HCT116 (cell line): Measurements from ENCODE around the gene SNED1. TPM values are rescaled to one million over a fixed set of nuclear protein-coding genes. Genes with fewer than 3 reads are reported as not detected.

Source experiments
- ATAC-seq: fragments of 200-7000 bp; cut with Tn5 transposase; 2 replicates; pipeline ENCODE4 v1.9.1; 2020; ENCODE audit warnings: mild to moderate bottlenecking, moderate library complexity
- BruUV-seq: library from RNA; stranded (reverse); fragments of 400-500 nt; replicated peaks from 2 replicates; lab custom pipeline; 2021; lab: Mats Ljungman, UMichigan
- CTCF ChIA-PET: fragments of 300-600 bp; sonication (Branson Sonifier 250); formaldehyde crosslinking; loops from one replicate; lab custom pipeline; 2021; ENCODE audit warnings: antibody characterized with exemption; lab: Charles Lee
- POLR2A ChIA-PET: fragments of 300-600, 350-600 bp; sonication (Branson Sonifier 250); formaldehyde crosslinking; loops from one replicate; lab custom pipeline; 2021; ENCODE audit warnings: antibody characterized with exemption; lab: Charles Lee
- RAD21 ChIA-PET, 2 experiments: fragments of 300-600 bp; sonication (Branson Sonifier 250); formaldehyde crosslinking; loops; one replicate each; lab custom pipeline; 2023; ENCODE audit warnings: low total read pairs in 2 of 2; ENCODE audit not compliant: uncharacterized antibody in 2 of 2, unreplicated experiment in 2 of 2, low non-redundant PET in 1 of 2; lab: Charles Lee
- DNase-seq: peaks from one replicate; pipeline ENCODE4 v3.0.0-alpha.2; 2010; ENCODE audit warnings: low read depth, low spot score
- H2AFZ ChIP-seq: fragments of 200-600 bp; shearing (Covaris generic), sonication (generic); 2 replicates; pipeline ENCODE4 v1.6.1; 2017; ENCODE audit warnings: low read depth, mixed run types, mixed read lengths, antibody characterized with exemption, low read length; ENCODE audit not compliant: poor library complexity, severe bottlenecking
- H3K27ac ChIP-seq: 2 replicates; pipeline ENCODE4 v1.5.1; 2012; ENCODE audit warnings: low read depth, low read length
- H3K27me3 ChIP-seq: fragments of 200-600 bp; sonication (generic); 2 replicates; pipeline ENCODE4 v1.6.1; 2016; ENCODE audit warnings: mixed run types, low read length, mixed read lengths; ENCODE audit not compliant: insufficient read depth
- H3K36me3 ChIP-seq, 2 experiments: fragments of 200-500 bp in 1 of 2; fragments of 200-600 bp in 1 of 2; sonication (Bioruptor generic) in 1 of 2; sonication (generic) in 1 of 2; 2 replicates each; pipeline versions ENCODE4 v1.5.1 to v1.6.1; 2014 to 2016; ENCODE audit warnings: low read length in 2 of 2, inconsistent platforms in 1 of 2, mixed read lengths in 1 of 2, mixed run types in 1 of 2; ENCODE audit not compliant: insufficient read depth in 2 of 2, control insufficient read depth in 1 of 2
- H3K4me1 ChIP-seq, 2 experiments: fragments of 200-600 bp in 1 of 2; sonication (generic) in 1 of 2; 2 replicates each; pipeline versions ENCODE4 v1.5.1 to v1.6.1; 2012 to 2017; ENCODE audit warnings: low read length in 2 of 2, inconsistent platforms in 1 of 2, mild to moderate bottlenecking in 1 of 2, mixed read lengths in 1 of 2, mixed run types in 1 of 2, moderate library complexity in 1 of 2; ENCODE audit not compliant: insufficient read depth in 2 of 2, control insufficient read depth in 1 of 2
- H3K4me2 ChIP-seq: fragments of 200-600 bp; sonication (generic); 2 replicates; pipeline ENCODE4 v1.6.1; 2017; ENCODE audit warnings: mixed run types, low read length, mixed read lengths
- H3K4me3 ChIP-seq, 2 experiments: fragments of 200-600 bp in 1 of 2; sonication (generic) in 1 of 2; replicated peaks in 1 of 2; 2 replicates each; pipeline ENCODE4 v1.5.1; 2011 to 2016; ENCODE audit warnings: low read length in 2 of 2, control low read depth in 1 of 2, low read depth in 1 of 2, mild to moderate bottlenecking in 1 of 2, mixed read lengths in 1 of 2, mixed run types in 1 of 2
- H3K79me2 ChIP-seq: fragments of 200-600 bp; sonication (generic); 2 replicates; pipeline ENCODE4 v1.6.1; 2017; ENCODE audit warnings: mild to moderate bottlenecking, mixed run types, low read length, moderate library complexity, mixed read lengths; ENCODE audit not compliant: insufficient read depth
- H3K9ac ChIP-seq: fragments of 200-600 bp; sonication (generic); 2 replicates; pipeline ENCODE4 v1.6.1; 2016; ENCODE audit warnings: low read length, mixed read lengths
- H3K9me2 ChIP-seq: fragments of 200-600 bp; sonication (generic), shearing (Covaris generic); 2 replicates; pipeline ENCODE4 v1.6.1; 2017; ENCODE audit warnings: mixed run types, mild to moderate bottlenecking, moderate library complexity; ENCODE audit not compliant: insufficient read depth
- H3K9me3 ChIP-seq, 2 experiments: fragments of 200-500 bp in 1 of 2; fragments of 200-600 bp in 1 of 2; sonication (Bioruptor generic) in 1 of 2; sonication (generic) in 1 of 2; 2 replicates each; pipeline ENCODE4 v1.6.1; 2014 to 2017; ENCODE audit warnings: low read length in 2 of 2, mixed read lengths in 2 of 2, inconsistent platforms in 1 of 2, low read depth in 1 of 2, mild to moderate bottlenecking in 1 of 2, mixed run types in 1 of 2, moderate library complexity in 1 of 2; ENCODE audit not compliant: control insufficient read depth in 1 of 2, insufficient read depth in 1 of 2
- H4K20me1 ChIP-seq: fragments of 200-600 bp; sonication (generic), shearing (Covaris generic); 2 replicates; pipeline ENCODE4 v1.6.1; 2017; ENCODE audit warnings: mixed run types, mild to moderate bottlenecking, moderate library complexity; ENCODE audit not compliant: insufficient read depth
- CBX3 ChIP-seq: IDR thresholded peaks from 2 replicates; pipeline ENCODE4 v1.6.1; 2012; ENCODE audit warnings: low read depth
- CEBPB ChIP-seq: IDR thresholded peaks from 2 replicates; pipeline ENCODE4 v1.6.1; 2012; ENCODE audit warnings: low read depth
- CTCF ChIP-seq, 3 experiments: fragments of 200-600 bp in 1 of 3; sonication (generic) in 1 of 3; IDR thresholded peaks in 2 of 3; conservative IDR thresholded peaks in 1 of 3; 2 replicates each; pipeline ENCODE4 v1.5.1; 2012 to 2017; ENCODE audit warnings: low read depth in 2 of 3, low read length in 2 of 3, antibody characterized with exemption in 1 of 3, borderline replicate concordance in 1 of 3, control low read depth in 1 of 3, mild to moderate bottlenecking in 1 of 3, mixed read lengths in 1 of 3, mixed run types in 1 of 3, moderate library complexity in 1 of 3; ENCODE audit not compliant: insufficient read depth in 1 of 3
- EGR1 ChIP-seq: IDR thresholded peaks from 2 replicates; pipeline ENCODE4 v1.6.1; 2012; ENCODE audit warnings: low read depth
- ELF1 ChIP-seq: IDR thresholded peaks from 2 replicates; pipeline ENCODE4 v1.6.1; 2012; ENCODE audit warnings: low read depth, borderline replicate concordance
- EZH2 ChIP-seq: fragments of 200-600 bp; sonication (generic); IDR thresholded peaks from 2 replicates; pipeline ENCODE4 v1.6.1; 2017; ENCODE audit warnings: antibody characterized with exemption, mixed run types
- EZH2phosphoT487 ChIP-seq: fragments of 200-600 bp; IDR thresholded peaks from 2 replicates; pipeline ENCODE4 v1.6.1; 2018; ENCODE audit warnings: antibody characterized with exemption, borderline replicate concordance
- FOSL1 ChIP-seq: IDR thresholded peaks from 2 replicates; pipeline ENCODE4 v1.6.1; 2012; ENCODE audit warnings: low read depth
- MAX ChIP-seq: IDR thresholded peaks from 2 replicates; pipeline ENCODE4 v1.6.1; 2012
- POLR2A ChIP-seq: IDR thresholded peaks from 2 replicates; pipeline ENCODE4 v1.7.0; 2011; ENCODE audit warnings: borderline replicate concordance; ENCODE audit not compliant: insufficient read depth, insufficient read length; ENCODE audit errors: extremely low read depth
- POLR2AphosphoS5 ChIP-seq: IDR thresholded peaks from 2 replicates; pipeline ENCODE4 v1.6.1; 2011; ENCODE audit warnings: mild to moderate bottlenecking, low read depth, low read length, moderate library complexity
- RAD21 ChIP-seq: IDR thresholded peaks from 2 replicates; pipeline ENCODE4 v1.6.1; 2012; ENCODE audit warnings: low read depth, mild to moderate bottlenecking
- REST ChIP-seq: IDR thresholded peaks from 2 replicates; pipeline ENCODE4 v1.6.1; 2012; ENCODE audit warnings: low read depth
- SIN3A ChIP-seq: IDR thresholded peaks from 2 replicates; pipeline ENCODE4 v1.6.1; 2012; ENCODE audit warnings: low read depth
- YY1 ChIP-seq: IDR thresholded peaks from 2 replicates; pipeline ENCODE4 v1.6.1; 2011; ENCODE audit warnings: low read length, low read depth, moderate library complexity, mild to moderate bottlenecking; ENCODE audit not compliant: insufficient replicate concordance; ENCODE audit errors: extremely low read depth
- ZBTB33 ChIP-seq: IDR thresholded peaks from 2 replicates; pipeline ENCODE4 v1.6.1; 2011; ENCODE audit warnings: mild to moderate bottlenecking, low read length, moderate library complexity; ENCODE audit not compliant: insufficient replicate concordance; ENCODE audit errors: extremely low read depth
- ZFX ChIP-seq: fragments of 450-650 bp; IDR thresholded peaks from 2 replicates; pipeline ENCODE4 v1.6.1; 2017
- ZNF274 ChIP-seq: fragments of 200-500 bp; sonication (Bioruptor generic); IDR thresholded peaks from 2 replicates; pipeline ENCODE4 v1.6.1; 2014; ENCODE audit warnings: mild to moderate bottlenecking, low read depth, low read length, inconsistent platforms
- intact Hi-C: fragments of 100-400 bp; cut with micrococcal nuclease; formaldehyde crosslinking; loops from 2 replicates; pipeline ENCODE4 v1.10.0; 2022
- total RNA-seq: library from RNA; stranded (reverse); gene quantifications from one replicate; pipeline ENCODE4 v1.2.1, GENCODE V29; 2021; ENCODE audit not compliant: unreplicated experiment
- TF ChIP-seq, protein P1 (sequence below): IDR thresholded peaks from 2 replicates; pipeline ENCODE4 v1.6.1; 2012

SNED1 gene
- total RNA-seq, 1 experiment from 2014 or later: 9.6 TPM

GRCh38 chr2:241099246-241099645 is 100.8 kb downstream of the SNED1 start:
- Histone ChIP-seq H3K36me3 (peaks cover 25 to 27% of the 10 kb centered on the region in 2 experiments), H4K20me1 (no peaks in the 10 kb centered on the region), H3K4me2 (no peak overlapping the region), H2AFZ (no peak overlapping the region), H3K27ac (no peak overlapping the region), H3K27me3 (no peaks in the 10 kb centered on the region), H3K4me1 (peaks cover 10 to 15% of the 10 kb centered on the region in 2 experiments), H3K9me3 (no peaks in the 10 kb centered on the region), H3K9me2 (no peaks in the 10 kb centered on the region), H3K79me2 (peaks cover 51% of the 10 kb centered on the region), H3K9ac (no peak overlapping the region), H3K4me3 (no peak overlapping the region)
- DNase-seq (no peak), ATAC-seq (no peak)
- ChIA-PET POLR2A (no interaction called here), RAD21 (no interaction called here), CTCF (no interaction called here)
- intact Hi-C loops: no loop called here
- TF ChIP-seq EGR1 (no peak), CBX3 (no peak), ZFX (no peak), RAD21 (no peak), EZH2phosphoT487 (no peak), ZBTB33 (no peak), POLR2AphosphoS5 (no peak), CTCF (IDR thresholded peaks at IDR 0.05 in 2 of 3, conservative IDR thresholded peaks at IDR 0.05 in 1 of 3; ENCODE audit: borderline replicate concordance in 1 of 3, insufficient read depth in 1 of 3, low read depth in 2 of 3, low read length in 2 of 3) (no peak), CEBPB (no peak), POLR2A (no peak), ZNF274 (no peak), YY1 (no peak), FOSL1 (no peak), MAX (no peak), ELF1 (no peak), REST (no peak), EZH2 (no peak), SIN3A (no peak)
- TF ChIP-seq, protein P1, sequence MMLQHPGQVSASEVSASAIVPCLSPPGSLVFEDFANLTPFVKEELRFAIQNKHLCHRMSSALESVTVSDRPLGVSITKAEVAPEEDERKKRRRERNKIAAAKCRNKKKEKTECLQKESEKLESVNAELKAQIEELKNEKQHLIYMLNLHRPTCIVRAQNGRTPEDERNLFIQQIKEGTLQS: no peak
- no TSS peak for BruUV-seq
